GM18507 (cell line): ENCODE measurements around the gene CARMIL1.
A peak's percentile ranks its signal among the peaks of the same experiment; 100 is the strongest.
"Not testable (repeated sequence)": the region's sequence is repeated elsewhere in the genome, so short reads cannot be mapped to it uniquely, and the experiment has no call there.

Experiments
- DNase-seq: peaks from one replicate; pipeline ENCODE4 v3.0.0; 2011; ENCODE audit warnings: low read depth; ENCODE audit not compliant: insufficient read length; ENCODE audit errors: extremely low spot score
- FAIRE-seq: peaks from 2 replicates; lab custom pipeline; 2011; peaks lifted over from hg19 to GRCh38; lab: Jason Lieb, UNC

Gene CARMIL1

DNA sequence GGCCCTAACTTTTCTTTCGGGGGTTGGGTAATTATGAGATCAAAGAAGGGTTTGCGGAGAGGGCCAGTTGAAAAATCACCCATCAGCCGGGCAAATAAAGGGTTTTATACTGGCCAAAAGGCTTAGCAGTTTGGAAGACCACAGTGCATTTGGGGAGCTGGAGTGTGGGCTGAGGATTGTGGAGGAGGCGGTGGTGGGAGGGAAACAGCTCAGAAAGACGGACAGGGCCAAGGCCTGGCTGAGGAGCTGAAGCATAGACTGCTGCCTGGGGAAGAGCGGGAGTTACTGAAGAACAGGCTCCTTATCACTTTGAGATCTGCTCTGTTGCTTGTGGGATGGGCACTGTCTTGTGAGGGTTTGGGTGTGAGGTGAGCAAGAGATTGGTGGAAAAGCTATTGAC lies 144.2 kb downstream of the CARMIL1 start:
- DNase-seq (no peak), FAIRE-seq (no peak)

DNA sequence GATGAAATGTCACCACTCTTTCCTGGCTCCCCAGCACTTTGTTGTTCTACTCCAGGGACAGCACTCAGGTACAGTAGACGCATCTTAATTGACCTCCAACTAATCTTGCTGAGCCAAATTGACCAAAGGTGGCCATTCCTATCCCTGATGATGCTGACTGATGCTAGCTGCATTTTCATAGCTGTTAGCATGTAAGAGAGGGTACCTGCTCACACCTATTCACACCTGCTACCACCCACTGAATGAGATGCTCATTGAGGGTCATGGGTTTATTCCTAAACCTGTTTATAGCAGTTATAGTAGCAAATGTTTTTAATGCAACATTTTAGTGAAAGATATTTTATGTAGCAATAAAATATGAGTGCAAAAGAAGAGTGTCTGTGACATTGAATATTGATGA lies 145.1 kb downstream of the CARMIL1 start:
- DNase-seq (no peak), FAIRE-seq (no peak)

DNA sequence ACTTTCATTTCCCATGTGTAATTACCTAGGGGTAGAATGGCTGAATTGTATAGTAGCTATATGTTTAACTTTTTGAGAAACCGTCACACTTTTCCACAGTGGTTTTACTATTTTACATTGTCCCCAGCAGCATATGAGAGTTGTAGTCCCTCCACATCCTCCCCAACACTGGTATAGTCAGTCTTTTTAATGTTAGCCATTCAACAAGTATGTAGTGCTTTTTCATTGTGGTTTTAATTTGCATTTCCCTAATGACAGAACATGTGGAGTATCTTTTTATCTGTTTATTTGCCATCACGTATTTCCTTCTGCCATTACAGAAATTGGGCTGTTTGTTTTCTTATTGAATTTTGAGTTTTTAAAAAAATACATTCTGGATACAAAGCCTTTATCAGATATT lies 148.4 kb downstream of the CARMIL1 start:
- DNase-seq (no peak), FAIRE-seq (peak; percentile 33)

DNA sequence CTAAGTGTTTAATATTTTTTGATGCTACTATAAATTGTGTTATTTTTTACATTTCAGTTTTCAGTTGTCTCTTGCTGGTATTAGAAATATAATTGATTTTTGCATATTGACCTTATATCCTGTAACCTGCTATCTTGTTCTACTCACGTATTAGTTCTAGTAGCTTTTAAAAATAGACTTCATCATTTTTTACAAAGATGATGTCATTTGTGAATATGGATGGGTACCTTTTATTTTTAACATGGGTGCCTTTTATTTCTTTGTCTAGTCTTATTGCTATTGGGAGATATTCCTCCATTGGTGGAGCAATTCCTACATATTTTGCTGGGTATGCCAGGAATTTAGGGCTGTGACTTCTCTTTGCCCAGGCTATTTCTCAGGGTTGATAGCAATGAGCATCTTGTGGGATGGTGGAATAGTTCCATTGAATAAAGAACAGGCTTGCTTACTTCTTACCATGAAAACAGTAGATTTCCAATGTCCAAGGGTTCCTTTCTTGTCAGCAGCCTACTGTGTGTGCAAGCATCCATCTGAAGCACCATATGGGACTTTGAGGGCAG lies 149.7 kb downstream of the CARMIL1 start:
- no peak for DNase-seq
- FAIRE-seq, result no peak

DNA sequence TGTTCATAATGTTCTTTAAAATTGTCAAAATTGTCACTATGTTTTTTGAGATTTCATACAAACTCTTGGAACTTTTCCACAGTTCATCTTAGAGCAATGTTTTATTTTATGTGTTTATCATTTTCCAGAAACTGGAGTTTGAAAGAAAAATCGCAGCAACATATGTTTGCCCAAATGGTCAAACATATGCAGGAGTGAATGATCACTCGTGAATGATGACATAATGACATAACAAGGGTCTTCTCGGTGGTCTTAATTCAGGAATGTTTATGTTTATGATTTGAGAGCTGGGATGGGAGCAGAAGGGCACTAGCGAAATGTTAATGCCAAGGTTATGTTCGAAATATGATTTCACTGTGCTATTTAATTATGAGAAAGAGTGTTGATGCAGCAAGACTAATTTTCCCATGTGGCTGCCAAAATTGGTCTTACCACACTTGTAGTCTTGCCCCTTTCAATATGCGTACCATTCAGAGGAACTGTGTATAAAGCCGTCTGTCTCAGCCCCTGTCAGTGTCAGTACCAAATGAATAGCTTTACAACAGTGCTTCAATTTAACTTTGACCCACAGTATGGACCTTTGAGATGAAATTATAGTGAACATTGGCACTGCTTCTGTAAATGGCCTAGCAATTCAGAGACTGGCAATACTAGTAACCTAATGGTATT lies 152.3 kb downstream of the CARMIL1 start:
- FAIRE-seq, result peak; percentile 38
- no peak for DNase-seq

DNA sequence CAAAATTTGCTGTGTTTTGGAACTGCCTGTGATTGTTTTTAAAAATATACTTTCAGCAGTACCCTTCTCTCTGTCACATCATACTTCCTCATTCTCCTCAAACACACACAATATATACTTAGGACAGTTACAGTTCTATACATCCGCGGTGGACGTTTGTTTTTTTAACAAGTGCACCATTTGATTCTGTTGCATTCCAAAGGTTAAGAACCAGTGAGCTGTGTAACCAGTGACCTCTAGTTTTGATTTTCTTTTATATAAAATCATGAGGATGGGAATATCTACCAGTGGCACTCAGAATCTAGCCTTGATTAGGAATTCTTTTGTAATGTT lies 152.8 kb downstream of the CARMIL1 start:
- DNase-seq (no peak), FAIRE-seq (no peak)

DNA sequence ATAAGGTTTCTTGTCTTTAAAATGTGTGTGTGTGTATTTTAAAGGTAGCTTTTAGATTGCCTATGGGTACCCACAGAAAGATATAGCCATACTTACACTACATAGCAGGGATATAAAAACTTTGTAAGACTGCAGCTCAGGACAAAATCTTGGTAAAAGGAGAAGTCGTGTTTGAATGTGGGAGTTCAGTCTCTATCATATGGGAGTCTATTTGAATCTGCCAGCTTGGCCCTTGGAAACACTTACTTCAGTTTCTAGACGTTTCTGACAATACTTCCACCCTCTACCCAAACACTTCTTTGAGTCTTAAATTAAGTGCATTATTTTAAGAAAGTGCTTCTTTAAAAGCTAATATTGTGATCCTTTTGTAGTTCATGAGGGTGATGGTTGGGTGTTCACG lies 155.7 kb downstream of the CARMIL1 start:
- FAIRE-seq (no peak), DNase-seq (no peak)

DNA sequence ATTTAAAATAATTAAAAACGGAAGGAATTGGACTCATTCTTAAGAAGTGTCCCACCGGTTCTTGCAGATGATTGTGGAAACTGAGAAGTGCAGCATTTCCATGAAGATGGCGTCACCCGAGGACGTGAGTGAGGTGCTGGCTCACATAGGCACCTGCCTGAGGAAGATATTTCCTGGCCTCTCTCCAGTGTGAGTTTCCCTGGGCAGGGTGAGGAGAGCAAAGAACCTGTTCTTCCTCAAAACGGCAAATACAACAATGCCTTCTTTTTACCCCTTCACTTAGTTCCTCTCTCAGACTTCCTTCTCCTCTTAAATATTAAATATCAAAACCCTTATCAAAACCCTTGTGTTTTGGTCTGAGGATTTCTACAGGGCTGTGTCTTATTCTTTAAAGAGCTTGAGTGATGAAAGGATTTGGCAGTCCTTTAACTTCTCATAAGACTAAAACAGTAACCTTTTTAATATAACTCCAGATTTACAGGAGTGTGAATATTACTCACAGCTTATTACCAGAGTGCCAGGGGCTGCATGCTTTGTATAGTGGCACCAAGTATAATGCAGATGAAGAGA lies 156.3 kb downstream of the CARMIL1 start:
- FAIRE-seq (no peak), DNase-seq (no peak)

DNA sequence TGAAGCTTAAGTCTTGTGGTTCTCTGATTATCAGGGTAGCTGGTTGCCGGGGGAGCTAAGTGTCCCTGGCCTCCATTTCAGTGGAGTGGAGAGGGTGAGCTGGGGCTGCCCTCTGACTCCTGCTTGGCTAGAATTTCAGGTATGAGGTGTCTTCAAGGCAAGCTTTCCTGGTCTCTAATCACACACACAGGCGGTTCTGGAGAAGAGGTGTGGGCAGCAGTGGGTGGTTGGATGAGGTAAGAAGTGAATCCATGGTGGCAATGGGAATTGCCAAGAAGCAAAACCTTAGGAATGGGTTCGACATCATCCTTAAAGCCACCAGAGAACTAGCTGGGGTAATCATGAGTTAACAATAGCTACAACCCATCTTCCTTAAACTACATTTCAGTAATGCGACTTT lies 157.6 kb downstream of the CARMIL1 start:
- FAIRE-seq (no peak), DNase-seq (no peak)

DNA sequence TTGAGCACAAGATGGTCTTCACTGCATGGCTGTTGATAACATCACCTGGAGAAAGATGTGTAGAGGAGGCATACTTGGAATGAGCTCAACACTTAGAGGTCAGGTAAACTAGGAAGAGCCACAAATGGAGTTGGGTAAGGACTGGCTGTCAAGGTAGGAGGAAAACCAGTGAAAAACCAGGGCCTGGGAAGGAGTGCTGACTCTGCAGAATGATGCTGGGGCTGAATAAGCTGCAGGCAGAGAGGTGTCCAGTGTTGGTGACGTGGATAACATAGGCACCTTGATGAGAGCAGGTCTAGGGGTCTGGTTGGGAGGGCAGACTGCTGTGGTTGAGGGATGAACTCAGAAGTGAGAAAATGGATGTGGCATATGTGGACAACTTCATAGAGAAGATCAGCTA lies 160.2 kb downstream of the CARMIL1 start:
- no peak for FAIRE-seq

DNA sequence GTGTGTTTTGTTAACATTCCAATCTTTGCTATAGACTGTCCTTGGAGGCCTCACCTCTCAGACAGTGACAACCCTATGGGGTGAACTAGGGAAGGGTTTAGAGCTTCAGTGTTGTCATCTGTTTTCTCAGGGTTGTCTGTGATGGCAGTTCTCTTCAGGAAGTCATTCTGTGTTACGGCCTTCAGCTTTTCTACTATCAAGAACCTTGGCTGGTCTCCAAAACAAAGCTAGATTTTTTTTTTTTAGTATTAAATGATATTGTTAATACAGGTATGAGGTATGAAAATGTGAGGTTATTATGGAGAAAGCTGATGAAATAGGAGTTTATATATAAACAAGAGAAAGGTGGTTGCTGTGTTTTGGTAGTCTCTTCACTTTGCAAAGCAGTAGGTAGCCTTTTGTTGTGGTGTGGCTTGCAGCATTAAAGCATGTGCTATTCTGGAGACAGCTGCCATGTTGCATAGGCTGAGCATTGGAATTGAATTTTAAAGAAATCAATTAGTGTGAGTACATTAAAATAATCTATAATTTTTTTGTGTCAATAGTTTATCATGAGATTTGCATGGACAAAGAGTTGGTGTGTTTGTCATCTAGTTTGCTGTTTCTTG lies 162.6 kb downstream of the CARMIL1 start:
- FAIRE-seq, result no peak
- no peak for DNase-seq

More for the DNA sequence above, 160.2 kb downstream of the CARMIL1 start:
- DNase-seq, result no peak

DNA sequence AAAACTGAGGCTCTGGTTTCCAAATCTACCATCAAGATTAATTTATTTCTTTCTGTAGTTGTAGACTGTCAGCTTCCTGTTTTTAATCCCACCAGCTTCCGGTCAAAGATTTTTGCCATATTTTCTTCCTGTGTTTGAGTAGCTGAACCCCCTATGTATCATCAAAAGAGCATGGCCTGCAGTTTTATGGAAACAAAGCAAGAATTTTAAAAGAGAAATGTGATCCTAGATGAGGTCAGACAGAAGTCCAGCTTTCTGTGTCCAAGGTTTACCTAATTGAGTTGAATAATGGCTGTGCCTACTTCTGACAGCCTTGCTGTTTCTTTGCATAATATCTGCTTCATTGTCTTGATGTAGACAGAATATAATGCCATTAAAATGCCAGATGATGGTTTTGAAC lies 163.7 kb downstream of the CARMIL1 start:
- DNase-seq (no peak), FAIRE-seq (no peak)

DNA sequence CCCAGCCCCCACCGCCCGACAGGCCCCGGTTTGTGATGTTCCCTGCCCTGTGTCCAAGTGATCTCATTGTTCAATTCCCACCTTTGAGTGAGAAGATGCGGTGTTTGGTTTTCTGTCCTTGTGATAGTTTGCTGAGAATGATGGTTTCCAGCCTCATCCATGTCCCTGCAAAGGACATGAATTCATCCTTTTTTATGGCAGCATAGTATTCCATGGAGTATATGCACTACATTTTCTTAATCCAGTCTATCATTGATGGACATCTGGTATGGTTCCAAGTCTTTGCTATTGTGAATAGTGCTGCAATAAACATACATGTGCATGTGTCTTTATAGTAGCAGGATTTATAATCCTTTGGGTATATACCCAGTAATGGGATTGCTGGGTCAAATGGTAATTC lies 165.3 kb downstream of the CARMIL1 start:
- not testable (repeated sequence) for FAIRE-seq, DNase-seq

DNA sequence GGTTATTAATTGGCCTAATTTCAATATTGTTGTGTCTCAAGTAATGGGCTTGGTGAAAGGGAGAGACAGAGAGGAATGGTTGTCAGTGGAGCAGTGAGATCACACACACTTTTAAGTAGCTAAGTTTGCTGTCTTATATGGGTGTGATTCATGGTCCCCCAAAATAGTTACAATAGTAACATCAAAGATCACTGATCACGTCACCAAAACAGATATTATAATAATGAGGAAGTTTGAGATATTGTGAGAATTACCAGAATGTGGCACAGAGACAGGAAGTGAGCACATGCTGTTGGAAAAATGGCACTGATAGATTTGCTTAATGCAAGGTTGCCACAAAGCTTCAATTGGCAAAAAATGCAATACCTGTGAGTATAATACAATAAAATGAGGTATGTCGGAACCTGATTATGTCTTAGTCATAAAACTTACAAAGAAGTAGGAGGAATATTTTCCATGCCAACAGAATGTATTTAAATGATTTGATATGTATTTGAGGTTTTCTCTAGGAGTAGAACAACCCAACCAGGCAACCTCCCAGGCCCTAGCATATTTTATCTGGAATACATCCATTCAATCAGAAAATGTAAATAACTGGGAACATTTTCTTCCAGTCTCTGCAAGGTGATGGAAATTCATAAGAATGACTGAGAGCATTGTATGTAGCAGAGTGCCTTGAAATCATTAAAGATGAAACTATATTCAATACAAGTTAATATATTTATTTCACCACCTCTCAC lies 167.8 kb downstream of the CARMIL1 start:
- DNase-seq, result no peak
- FAIRE-seq, result no peak

DNA sequence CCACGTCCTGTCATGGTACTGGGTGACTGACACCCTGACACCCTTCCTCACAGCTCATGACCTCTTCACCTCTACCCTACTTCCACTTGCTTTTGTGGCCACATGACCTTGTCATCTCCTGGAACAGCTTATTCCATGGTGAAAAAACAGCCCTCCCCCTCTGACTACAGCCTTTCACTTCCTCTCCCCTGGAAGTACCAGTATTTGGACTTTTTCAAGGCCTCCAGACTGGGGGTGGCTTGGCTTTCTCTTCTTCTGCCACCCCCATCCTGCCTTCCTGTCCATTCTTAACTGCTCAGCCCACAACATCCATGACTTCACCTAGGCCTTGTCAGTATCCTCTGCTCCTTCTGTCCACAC lies 168.4 kb downstream of the CARMIL1 start:
- DNase-seq (no peak), FAIRE-seq (peak; percentile 47)

DNA sequence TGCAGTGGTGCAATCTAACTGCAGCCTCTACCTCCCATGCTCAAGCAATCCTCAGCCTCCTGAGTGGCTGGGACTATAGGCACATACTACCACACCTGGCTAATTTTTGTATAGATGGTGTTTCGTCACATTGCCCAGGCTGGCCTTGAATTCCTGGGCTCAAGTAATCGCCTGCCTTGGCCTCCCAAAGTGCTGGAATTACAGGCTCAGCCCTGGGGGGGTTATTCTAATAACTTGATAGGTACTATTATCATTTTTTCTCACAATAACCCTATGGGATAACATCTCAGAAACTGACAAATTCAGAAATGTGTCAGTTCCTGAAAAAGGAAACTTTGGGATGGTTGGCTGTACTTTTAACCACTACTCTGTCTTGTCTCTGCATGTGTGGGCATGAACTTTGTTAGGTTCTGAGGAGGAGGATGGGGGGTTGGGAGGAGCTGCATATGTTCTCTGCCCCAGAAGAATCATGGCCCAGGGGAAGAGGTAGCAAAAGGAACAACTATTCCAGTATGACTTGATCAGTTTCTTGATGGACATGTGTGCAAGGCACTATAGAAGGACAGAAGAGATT lies 169.9 kb downstream of the CARMIL1 start:
- no peak for DNase-seq
- FAIRE-seq, result peak; percentile 26

DNA sequence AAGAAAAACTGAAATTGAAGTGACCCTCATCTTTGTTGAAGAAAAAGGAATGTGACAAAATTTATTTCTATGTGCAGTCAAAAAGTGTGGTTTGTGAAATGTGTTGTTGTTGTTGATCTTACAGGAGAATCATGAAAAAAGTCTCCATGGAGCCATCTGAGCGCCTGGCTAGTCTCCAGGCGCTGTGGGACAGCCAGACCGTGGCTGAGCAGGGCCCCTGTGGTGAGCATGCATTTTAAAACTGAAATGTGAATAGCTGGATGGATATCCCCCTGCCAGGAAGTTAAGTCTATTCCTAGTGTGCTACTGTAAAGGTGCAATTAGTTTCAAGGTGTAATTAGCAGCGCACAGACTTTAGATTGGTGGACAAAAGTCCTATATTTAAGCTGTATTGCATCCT lies 170.6 kb downstream of the CARMIL1 start:
- no peak for DNase-seq
- no peak for FAIRE-seq

DNA sequence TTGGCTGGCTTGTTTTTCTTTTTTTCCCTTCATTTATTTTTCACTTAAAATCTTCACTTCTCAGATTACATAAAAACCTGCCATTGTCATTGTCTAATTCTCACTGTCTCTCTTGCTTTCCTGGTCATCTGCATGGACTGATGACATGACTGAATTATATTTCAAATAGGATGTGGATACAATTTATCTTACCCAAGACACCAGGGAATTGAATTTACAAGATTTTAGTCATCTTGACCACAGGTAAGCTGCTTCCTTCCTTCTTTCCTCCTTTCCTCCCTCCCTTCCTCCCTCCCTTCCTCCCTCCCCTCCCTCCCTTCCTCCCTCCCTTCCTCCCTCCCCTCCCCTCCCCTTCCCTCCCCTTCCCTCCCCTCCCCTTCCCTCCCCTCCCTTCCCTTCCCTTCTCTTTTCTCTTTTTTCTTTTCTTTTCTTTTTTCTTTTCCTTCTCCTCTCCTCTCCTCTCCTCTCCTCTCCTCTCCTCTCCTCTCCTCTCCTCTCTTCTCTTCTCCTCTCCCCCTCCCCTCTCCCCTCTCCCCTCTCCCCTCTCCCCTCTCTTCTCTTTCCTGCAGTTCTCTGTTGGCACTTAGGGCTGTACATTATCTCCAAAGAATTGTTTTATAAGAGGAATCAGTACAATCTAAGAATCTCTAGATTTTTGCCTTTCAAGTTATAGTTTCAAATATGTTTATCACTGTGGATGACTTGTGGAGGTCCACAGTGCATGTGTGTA lies 171.5 kb downstream of the CARMIL1 start:
- DNase-seq (no peak), FAIRE-seq (no peak)

DNA sequence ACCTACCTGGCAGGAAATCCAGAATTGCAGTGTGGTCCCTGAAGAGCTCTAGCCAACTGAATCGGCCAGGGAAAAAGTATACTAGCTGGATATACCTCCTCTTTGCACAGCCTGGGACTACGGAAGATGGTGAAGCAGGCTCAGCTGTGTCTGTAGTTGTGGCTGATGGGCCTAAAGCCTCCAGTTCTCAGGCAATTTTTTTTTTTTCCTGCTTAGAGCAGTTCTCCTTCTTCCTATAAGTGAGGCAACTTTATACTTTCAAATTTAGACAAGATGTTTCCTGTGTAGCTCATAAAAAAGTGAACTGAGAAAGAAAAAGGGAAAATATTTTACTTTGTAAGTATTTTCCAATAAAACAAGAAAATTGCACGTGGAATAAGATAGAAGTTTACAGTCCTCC lies 172.9 kb downstream of the CARMIL1 start:
- no peak for DNase-seq
- no peak for FAIRE-seq

DNA sequence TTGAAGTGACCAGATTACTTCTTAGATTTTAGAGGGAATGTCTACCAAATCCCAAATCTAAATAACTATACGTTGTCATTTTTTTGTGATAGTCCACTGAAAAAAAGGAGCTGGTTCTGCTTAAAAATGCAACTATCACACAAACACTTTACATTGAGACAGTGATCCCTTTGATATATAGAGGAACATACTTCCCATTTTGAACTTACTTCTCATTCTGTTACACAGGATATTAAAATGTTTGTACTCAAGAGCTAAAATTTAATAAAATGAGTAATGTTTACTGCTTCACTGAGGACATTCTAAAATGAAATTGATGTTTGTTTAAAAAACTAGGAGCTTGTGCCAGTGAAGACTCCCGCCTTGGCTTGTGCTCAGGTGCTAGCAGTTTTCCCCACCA lies 174.1 kb downstream of the CARMIL1 start:
- FAIRE-seq, result no peak

More for the DNA sequence above, 174.1 kb downstream of the CARMIL1 start:
- DNase-seq, result no peak
